CD4-positive, alpha-beta T cell treated with Interleukin-15 for 4 hours (primary cell): Measurements from ENCODE around the gene TCF12.

Source experiments
- DNase-seq: peaks from one replicate; pipeline ENCODE4 v3.0.0-alpha.2; 2020; ENCODE audit warnings: low spot score

TCF12 gene

GRCh38 chr15:57321973-57322601 lies 403.6 kb downstream of the TCF12 start:
- DNase-seq, result no peak

- no peak for DNase-seq
These were observed 404.3 kb downstream of the TCF12 start for GRCh38 chr15:57322602-57323250.

- no peak for DNase-seq
These were observed 404.9 kb downstream of the TCF12 start for GRCh38 chr15:57323299-57323805.

- DNase-seq, result no peak
These were observed 405.6 kb downstream of the TCF12 start for GRCh38 chr15:57323806-57324589.

- no peak for DNase-seq
These were observed 406.1 kb downstream of the TCF12 start for GRCh38 chr15:57324590-57324890.

GRCh38 chr15:57324944-57325679 lies 406.7 kb downstream of the TCF12 start:
- no peak for DNase-seq

- no peak for DNase-seq
These were observed 407.8 kb downstream of the TCF12 start for GRCh38 chr15:57326196-57326595.

- no peak for DNase-seq
These were observed 409.6 kb downstream of the TCF12 start for GRCh38 chr15:57327985-57328471.

- no peak for DNase-seq
These were observed 410.0 kb downstream of the TCF12 start for GRCh38 chr15:57328479-57328878.

- DNase-seq, result no peak
These were observed 410.5 kb downstream of the TCF12 start for GRCh38 chr15:57328897-57329296.

GRCh38 chr15:57329582-57330367 lies 411.3 kb downstream of the TCF12 start:
- DNase-seq, result no peak

GRCh38 chr15:57330619-57331340 lies 412.3 kb downstream of the TCF12 start:
- no peak for DNase-seq

- no peak for DNase-seq
These were observed 413.9 kb downstream of the TCF12 start for GRCh38 chr15:57332326-57332725.

GRCh38 chr15:57333487-57333886 lies 415.0 kb downstream of the TCF12 start:
- no peak for DNase-seq

- no peak for DNase-seq
These were observed 415.8 kb downstream of the TCF12 start for GRCh38 chr15:57334257-57334656.

- no peak for DNase-seq
These were observed 416.9 kb downstream of the TCF12 start for GRCh38 chr15:57335293-57335715.

- DNase-seq, result no peak
These were observed 417.3 kb downstream of the TCF12 start for GRCh38 chr15:57335719-57336118.

GRCh38 chr15:57337868-57338411 lies 419.5 kb downstream of the TCF12 start:
- no peak for DNase-seq

- no peak for DNase-seq
These were observed 420.9 kb downstream of the TCF12 start for GRCh38 chr15:57339321-57339720.
